Nephron progenitor cell (in vitro differentiated cells): ENCODE results near the gene AGAP1.

Experiments used
- DNase-seq: peaks from one replicate; pipeline ENCODE4 v3.0.0; 2021
- H3K27ac Mint-ChIP-seq: 2 replicates; pipeline ENCODE4 v1.8.0; 2021; ENCODE audit warnings: mild to moderate bottlenecking, moderate library complexity, mixed read lengths
- H3K27me3 Mint-ChIP-seq: 2 replicates; pipeline ENCODE4 v1.8.0; 2021; ENCODE audit warnings: mild to moderate bottlenecking, low read depth, mixed read lengths; ENCODE audit not compliant: poor library complexity
- H3K36me3 Mint-ChIP-seq: 2 replicates; pipeline ENCODE4 v1.8.0; 2021; ENCODE audit warnings: low read depth, mixed read lengths
- H3K4me1 Mint-ChIP-seq: 2 replicates; pipeline ENCODE4 v1.8.0; 2021; ENCODE audit warnings: mixed read lengths
- H3K4me3 Mint-ChIP-seq: 2 replicates; pipeline ENCODE4 v1.8.0; 2021; ENCODE audit warnings: mild to moderate bottlenecking, moderate library complexity, mixed read lengths
- H3K9me3 Mint-ChIP-seq: 2 replicates; pipeline ENCODE4 v1.8.0; 2021; ENCODE audit warnings: mild to moderate bottlenecking, moderate library complexity, mixed read lengths
- CTCF ChIP-seq: fragments of 200-600 bp; sonication (generic); IDR thresholded peaks from 2 replicates; pipeline ENCODE4 v1.5.0; 2021; ENCODE audit warnings: antibody characterized with exemption

The AGAP1 gene

DNA sequence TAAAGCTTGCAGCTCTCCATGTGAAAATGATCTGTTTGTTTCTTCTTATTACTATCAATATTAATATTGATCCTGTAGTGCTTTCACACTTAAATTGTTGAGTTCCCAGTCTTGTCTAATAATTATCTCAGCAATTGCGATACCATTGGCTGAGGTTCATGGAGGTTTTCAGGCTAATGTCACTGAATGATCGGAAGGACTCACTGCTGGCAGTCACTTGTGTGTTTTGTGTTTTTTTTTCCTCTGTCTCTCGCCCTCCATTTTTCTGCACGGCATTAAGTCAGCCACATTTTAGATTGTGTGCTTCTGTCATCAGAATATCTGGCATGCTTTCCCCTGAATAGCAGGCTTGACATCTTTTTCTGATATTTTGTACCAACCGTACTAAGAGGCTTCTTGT lies 43.7 kb downstream of the AGAP1 start:
- H3K36me3 Mint-ChIP-seq: no peaks in the 10 kb centered on the region
- no peak overlapping the region for H3K4me3 Mint-ChIP-seq
- peaks cover 56% of the 10 kb centered on the region for H3K4me1 Mint-ChIP-seq
- H3K9me3 Mint-ChIP-seq: no peaks in the 10 kb centered on the region
- no peak for TF ChIP-seq CTCF
- no peak overlapping the region for H3K27ac Mint-ChIP-seq
- DNase-seq: no peak
- H3K27me3 Mint-ChIP-seq: no peaks in the 10 kb centered on the region

GRCh38 chr2:235538144-235538639 lies 44.3 kb downstream of the AGAP1 start:
- no peaks in the 10 kb centered on the region for H3K9me3 Mint-ChIP-seq
- peaks cover 60% of the 10 kb centered on the region for H3K4me1 Mint-ChIP-seq
- H3K27me3 Mint-ChIP-seq: no peaks in the 10 kb centered on the region
- no peak for DNase-seq
- no peak for TF ChIP-seq CTCF
- no peak overlapping the region for H3K4me3 Mint-ChIP-seq
- H3K27ac Mint-ChIP-seq: no peak overlapping the region
- no peaks in the 10 kb centered on the region for H3K36me3 Mint-ChIP-seq

GRCh38 chr2:235538981-235539380 lies 45.1 kb downstream of the AGAP1 start:
- H3K9me3 Mint-ChIP-seq: no peaks in the 10 kb centered on the region
- H3K27ac Mint-ChIP-seq: no peak overlapping the region
- H3K36me3 Mint-ChIP-seq: no peaks in the 10 kb centered on the region
- H3K4me3 Mint-ChIP-seq: no peak overlapping the region
- DNase-seq: no peak
- H3K4me1 Mint-ChIP-seq: peaks cover 62% of the 10 kb centered on the region
- H3K27me3 Mint-ChIP-seq: no peaks in the 10 kb centered on the region
- no peak for TF ChIP-seq CTCF

GRCh38 chr2:235539773-235540172 lies 45.9 kb downstream of the AGAP1 start:
- Mint-ChIP-seq H3K27ac (no peak overlapping the region), H3K9me3 (no peaks in the 10 kb centered on the region), H3K27me3 (no peaks in the 10 kb centered on the region), H3K4me1 (peaks cover 62% of the 10 kb centered on the region), H3K36me3 (no peaks in the 10 kb centered on the region), H3K4me3 (no peak overlapping the region)
- no peak for DNase-seq
- no peak for TF ChIP-seq CTCF

DNA sequence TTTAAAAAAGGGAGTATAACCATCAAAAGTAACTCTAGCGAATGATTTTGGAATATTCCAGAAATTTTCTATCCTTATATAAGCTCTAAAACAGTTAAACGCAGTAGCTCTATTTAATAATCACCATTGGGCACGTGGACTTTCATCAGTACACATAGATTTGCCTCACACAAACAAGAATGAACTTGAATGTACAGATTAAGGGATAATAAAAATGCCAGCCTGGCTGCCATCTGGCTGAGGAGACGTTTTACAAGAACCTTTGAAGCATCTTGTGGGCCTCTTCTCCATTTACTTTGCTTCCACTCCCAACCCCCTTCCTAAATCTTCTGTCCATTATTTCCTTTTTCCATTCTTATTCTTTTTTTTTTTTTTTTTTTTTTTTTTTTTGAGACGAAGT lies 47.2 kb downstream of the AGAP1 start:
- no peaks in the 10 kb centered on the region for H3K27me3 Mint-ChIP-seq
- no peak overlapping the region for H3K4me3 Mint-ChIP-seq

More for the DNA sequence above, 47.2 kb downstream of the AGAP1 start:
- H3K4me1 Mint-ChIP-seq: peaks cover 64% of the 10 kb centered on the region
- no peaks in the 10 kb centered on the region for H3K9me3 Mint-ChIP-seq
- TF ChIP-seq CTCF: no peak
- H3K27ac Mint-ChIP-seq: no peak overlapping the region
- no peak for DNase-seq
- H3K36me3 Mint-ChIP-seq: no peaks in the 10 kb centered on the region
